Left kidney (tissue), 2 donors: ENCODE results near the gene AFF3. TPM values are rescaled to one million over a fixed set of nuclear protein-coding genes. Genes with fewer than 3 reads are reported as not detected.
"Not testable (repeated sequence)": the region's sequence is repeated elsewhere in the genome, so short reads cannot be mapped to it uniquely, and the experiment has no call there.

Experiments
- DNase-seq: peaks from one replicate; pipeline ENCODE4 v3.0.0-alpha.2; 2013
- polyA plus RNA-seq: library from polyadenylated mRNA; unstranded; fragments of 120-200 nt; gene quantifications from one replicate; pipeline ENCODE4 v1.2.1, GENCODE V29; 2013; ENCODE audit not compliant: insufficient read length

AFF3 gene
- polyA plus RNA-seq, 1 donor, result 26.6 TPM

- no peak for DNase-seq
Measured at GRCh38 chr2:100146657-100146960, 4.2 kb upstream of the AFF3 start.

GRCh38 chr2:100145893-100146656 lies 3.7 kb upstream of the AFF3 start:
- no peak for DNase-seq

GRCh38 chr2:100143286-100143685 lies 896 bp upstream of the AFF3 start:
- DNase-seq, result no peak

- no peak for DNase-seq
Measured at GRCh38 chr2:100141906-100142305, 484 bp downstream of the AFF3 start.

- DNase-seq, result no peak
Measured at GRCh38 chr2:100140582-100140981, 1.8 kb downstream of the AFF3 start.

GRCh38 chr2:100137866-100138570 lies 4.4 kb downstream of the AFF3 start:
- DNase-seq, result no peak

- DNase-seq, result no peak
Measured at GRCh38 chr2:100137318-100137717, 5.1 kb downstream of the AFF3 start.

- no peak for DNase-seq
Measured at GRCh38 chr2:100136310-100136709, 6.1 kb downstream of the AFF3 start.

GRCh38 chr2:100135415-100135814 lies 7.0 kb downstream of the AFF3 start:
- no peak for DNase-seq

- no peak for DNase-seq
Measured at GRCh38 chr2:100130595-100131391, 11.6 kb downstream of the AFF3 start.

GRCh38 chr2:100126897-100127401 lies 15.4 kb downstream of the AFF3 start:
- DNase-seq, result no peak

- DNase-seq, result no peak
Measured at GRCh38 chr2:100126201-100126600, 16.2 kb downstream of the AFF3 start.

- DNase-seq, result no peak
Measured at GRCh38 chr2:100125626-100126025, 16.8 kb downstream of the AFF3 start.

- no peak for DNase-seq
Measured at GRCh38 chr2:100124761-100125160, 17.6 kb downstream of the AFF3 start.

- DNase-seq, result no peak
Measured at GRCh38 chr2:100121124-100121718, 21.2 kb downstream of the AFF3 start.

GRCh38 chr2:100119235-100119634 lies 23.2 kb downstream of the AFF3 start:
- DNase-seq, result no peak

- DNase-seq, result no peak
Measured at GRCh38 chr2:100113990-100114433, 28.4 kb downstream of the AFF3 start.

- DNase-seq, result no peak
Measured at GRCh38 chr2:100110614-100111000, 31.8 kb downstream of the AFF3 start.

- no peak for DNase-seq
Measured at GRCh38 chr2:100109986-100110613, 32.3 kb downstream of the AFF3 start.

GRCh38 chr2:100108648-100109020 lies 33.8 kb downstream of the AFF3 start:
- DNase-seq, result not testable (repeated sequence)

GRCh38 chr2:100107906-100108647 lies 34.3 kb downstream of the AFF3 start:
- DNase-seq, result no peak
